Ovary (tissue), 9 donors: ENCODE data around the gene ZNF587B. TPM values are rescaled to one million over a fixed set of nuclear protein-coding genes. Genes with fewer than 3 reads are reported as not detected.
"Not testable (repeated sequence)": the region's sequence is repeated elsewhere in the genome, so short reads cannot be mapped to it uniquely, and the experiment has no call there.

Experiments
- DNase-seq, 5 donors: peaks; one replicate each; pipeline ENCODE4 v3.0.0-alpha.2; 2019 to 2020
- H3K27ac ChIP-seq, 2 donors: fragments of 200-600 bp; one replicate each; pipeline versions ENCODE4 v1.5.1 to v1.8.0; 2019 to 2022
- H3K27me3 ChIP-seq: fragments of 200-600 bp; one replicate; pipeline ENCODE4 v1.8.0; 2022
- H3K36me3 ChIP-seq: fragments of 200-600 bp; sonication (generic); one replicate; pipeline ENCODE4 v1.5.1; 2019
- H3K4me1 ChIP-seq: one replicate; pipeline ENCODE4 v1.8.1; 2013; ENCODE audit warnings: mild to moderate bottlenecking, moderate library complexity; ENCODE audit not compliant: insufficient read depth
- H3K4me3 ChIP-seq: fragments of 200-600 bp; sonication (generic); one replicate; pipeline ENCODE4 v1.5.1; 2017
- H3K9me3 ChIP-seq, 2 donors: fragments of 200-600 bp in 1 of 2; sonication (generic) in 1 of 2; one replicate each; pipeline versions ENCODE4 v1.5.1 to v1.8.1; 2013 to 2019; ENCODE audit warnings: mild to moderate bottlenecking in 1 of 2, moderate library complexity in 1 of 2
- CTCF ChIP-seq, 3 donors: fragments of 450-650 bp in 2 of 3; fragments of 200-600 bp in 1 of 3; IDR thresholded peaks; one replicate each; pipeline versions ENCODE4 v1.5.1 to v1.8.0; 2016 to 2022; ENCODE audit warnings: antibody characterized with exemption in 3 of 3, mild to moderate bottlenecking in 1 of 3
- EP300 ChIP-seq: sonication (generic); formaldehyde crosslinking; IDR thresholded peaks from one replicate; pipeline ENCODE4 v1.6.1; 2017; ENCODE audit warnings: antibody characterized with exemption
- POLR2A ChIP-seq: fragments of 450-650 bp; IDR thresholded peaks from one replicate; pipeline ENCODE4 v1.6.1; 2017; ENCODE audit warnings: antibody characterized with exemption, mild to moderate bottlenecking, moderate library complexity
- WGBS, 3 donors: extraction: QIAGEN DNeasy Blood & Tissue Kit in 1 of 3; methylation state at CpG; one replicate each; pipeline versions ENCODE4 v1.1.5 to v1.1.7; 2013 to 2017; 5-methylcytosine and 5-hydroxymethylcytosine counted together
- intact Hi-C, 4 donors: fragments of 100-400 bp; cut with DNase I; formaldehyde crosslinking; loops; one replicate each; pipeline versions ENCODE4 v1.11.0 to v1.15.1; 2022 to 2023
- polyA plus RNA-seq, 2 donors: library from polyadenylated mRNA; stranded (reverse); fragments of 200-250 nt in 1 of 2; fragments of 350-450 nt in 1 of 2; fragmentation: Illumina TruSeq in 1 of 2; extraction: RNeasy Lipid Tissue Mini Kit (QIAGEN cat#74804) in 1 of 2; gene quantifications; one replicate each; pipeline ENCODE4 v1.2.3, GENCODE V29; 2013 to 2014
- total RNA-seq, 7 donors: library from RNA; depleted of rRNA in 2 of 7; stranded (reverse); fragments of >200 nt in 2 of 7; fragmentation: NEBNext Ultra II Directional in 3 of 7; extraction: Animal tissue kit (Norgen Biotek cat#: 25700) in 3 of 7; gene quantifications; one replicate each; pipeline versions ENCODE4 v1.1.0 to v1.2.4, GENCODE V29; 2016 to 2023
- donor health status: DM: no; HTN: no; CAD: no; lungs with moderate emphysema.
- donor health status: DM: no; HTN: no; CAD: no.
- donor health status: Bipolar disorder and iron deficiency.
- donor health status: DM: yes; HTN: yes; CAD: no.
- donor health status: DM: no; HTN: no; CAD: no.
- donor health status: DM: yes; HTN: yes; CAD: no.

Gene ZNF587B
- total and polyA plus RNA-seq, 9 donors: 4.0 to 19.4 (median 10.5) TPM

- no peaks in the 10 kb centered on the region for H3K4me1 ChIP-seq
- peaks cover 5 to 45% of the 10 kb centered on the region in 2 donors for H3K9me3 ChIP-seq
- H3K27me3 ChIP-seq: no peaks in the 10 kb centered on the region
- no peak overlapping the region for H3K4me3 ChIP-seq
- intact Hi-C loops: no loop called here
- WGBS, 3 donors: 95 to 97% (median 95%) methylated on average over 2 of the region's 2 CpGs
- no peak overlapping the region for H3K27ac ChIP-seq
- H3K36me3 ChIP-seq: peaks cover 2% of the 10 kb centered on the region
- TF ChIP-seq POLR2A: no peak
- no peak for TF ChIP-seq EP300
- no peak for TF ChIP-seq CTCF (IDR thresholded peaks at IDR 0.05)
- DNase-seq: no peak
These were observed 40.1 kb downstream of the ZNF587B start for GRCh38 chr19:57870225-57870624.

GRCh38 chr19:57872450-57872849 is 42.4 kb downstream of the ZNF587B start:
- Histone ChIP-seq H3K4me1 (no peaks in the 10 kb centered on the region), H3K27me3 (no peaks in the 10 kb centered on the region), H3K27ac (no peak overlapping the region), H3K36me3 (peaks cover 2% of the 10 kb centered on the region), H3K4me3 (no peak overlapping the region), H3K9me3 (peaks cover 5 to 40% of the 10 kb centered on the region in 2 donors)
- DNase-seq: no peak
- TF ChIP-seq CTCF (IDR thresholded peaks at IDR 0.05) (no peak), EP300 (no peak), POLR2A (no peak)
- intact Hi-C loops: no loop called here

- peaks cover 5 to 35% of the 10 kb centered on the region in 2 donors for H3K9me3 ChIP-seq
- H3K4me3 ChIP-seq, intact Hi-C loops, H3K27ac ChIP-seq, DNase-seq, H3K36me3 ChIP-seq, H3K27me3 ChIP-seq, H3K4me1 ChIP-seq: not testable (repeated sequence)
- 91 to 93% (median 92%) methylated on average over 8 of the region's 8 CpGs for WGBS, 3 donors
These were observed 44.0 kb downstream of the ZNF587B start for GRCh38 chr19:57873883-57874799.

- TF ChIP-seq CTCF (IDR thresholded peaks at IDR 0.05) (no peak), POLR2A (no peak), EP300 (no peak)
- Histone ChIP-seq H3K27ac (no peak overlapping the region), H3K4me1 (no peaks in the 10 kb centered on the region), H3K4me3 (no peak overlapping the region), H3K9me3 (peaks cover 0 to 7% of the 10 kb centered on the region in 2 donors), H3K27me3 (no peaks in the 10 kb centered on the region), H3K36me3 (no peaks in the 10 kb centered on the region)
- intact Hi-C loops: no loop called here
- no peak for DNase-seq
- 74 to 87% (median 78%) methylated on average over 3 of the region's 3 CpGs for WGBS, 3 donors
These were observed 55.9 kb downstream of the ZNF587B start for GRCh38 chr19:57886046-57886445.
